Measurements from ENCODE around the gene RFX1. TPM values are rescaled to one million over a fixed set of nuclear protein-coding genes. Genes with fewer than 3 reads are reported as not detected.

RFX1 gene
- total and polyA plus RNA-seq, 9 of the 15 experiments (the other 6 are each of a cell fraction or from before 2014, with no cell fraction given): 0.14 to 19.3 (median 1.2) TPM

DNA sequence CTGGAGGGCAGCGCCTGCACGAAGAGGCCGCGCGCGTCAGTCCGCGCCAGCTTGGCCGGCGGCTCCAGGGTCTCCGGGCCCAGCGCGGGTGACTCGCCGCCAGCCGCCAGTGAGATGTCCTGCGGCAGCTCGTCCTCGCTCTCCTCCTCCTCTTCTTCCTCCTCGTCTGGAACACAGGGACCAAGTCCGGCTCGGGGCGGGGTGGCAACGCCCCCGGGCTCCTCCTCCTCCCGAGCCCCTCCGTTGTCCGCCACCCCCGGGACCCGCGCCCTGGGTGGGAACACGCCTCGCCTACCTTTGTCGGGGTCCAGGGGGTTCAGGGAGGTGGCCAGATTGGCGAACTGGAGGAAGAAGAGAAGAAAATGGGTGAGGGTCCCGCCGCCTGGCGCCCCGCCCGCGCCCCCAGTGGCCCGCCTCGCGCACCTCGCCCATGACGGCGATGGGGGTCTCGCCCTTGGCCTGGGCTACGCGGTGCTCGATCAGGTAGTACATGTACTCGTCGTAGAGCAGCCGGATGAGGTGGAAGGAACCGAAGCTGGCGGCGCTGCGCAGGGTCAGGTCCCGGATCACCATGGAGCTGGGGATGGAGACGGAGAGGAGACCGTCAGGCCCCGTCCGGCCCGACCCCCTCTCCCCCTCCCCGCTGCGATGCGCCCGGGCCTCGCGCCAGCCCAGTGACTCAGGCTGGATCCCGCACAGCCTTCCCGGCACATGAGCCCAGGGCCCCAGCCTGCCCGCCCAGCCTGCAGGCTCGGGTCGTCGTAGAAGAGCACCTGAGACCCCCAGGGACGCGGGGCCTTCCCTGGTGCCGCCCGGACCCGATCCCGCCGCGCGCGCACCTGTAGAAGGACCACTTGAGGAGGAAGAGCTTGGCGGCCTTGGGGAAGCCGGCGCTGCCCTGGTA, 43.2 kb downstream of the RFX1 start (continued):
- TF ChIP-seq, protein P1, sequence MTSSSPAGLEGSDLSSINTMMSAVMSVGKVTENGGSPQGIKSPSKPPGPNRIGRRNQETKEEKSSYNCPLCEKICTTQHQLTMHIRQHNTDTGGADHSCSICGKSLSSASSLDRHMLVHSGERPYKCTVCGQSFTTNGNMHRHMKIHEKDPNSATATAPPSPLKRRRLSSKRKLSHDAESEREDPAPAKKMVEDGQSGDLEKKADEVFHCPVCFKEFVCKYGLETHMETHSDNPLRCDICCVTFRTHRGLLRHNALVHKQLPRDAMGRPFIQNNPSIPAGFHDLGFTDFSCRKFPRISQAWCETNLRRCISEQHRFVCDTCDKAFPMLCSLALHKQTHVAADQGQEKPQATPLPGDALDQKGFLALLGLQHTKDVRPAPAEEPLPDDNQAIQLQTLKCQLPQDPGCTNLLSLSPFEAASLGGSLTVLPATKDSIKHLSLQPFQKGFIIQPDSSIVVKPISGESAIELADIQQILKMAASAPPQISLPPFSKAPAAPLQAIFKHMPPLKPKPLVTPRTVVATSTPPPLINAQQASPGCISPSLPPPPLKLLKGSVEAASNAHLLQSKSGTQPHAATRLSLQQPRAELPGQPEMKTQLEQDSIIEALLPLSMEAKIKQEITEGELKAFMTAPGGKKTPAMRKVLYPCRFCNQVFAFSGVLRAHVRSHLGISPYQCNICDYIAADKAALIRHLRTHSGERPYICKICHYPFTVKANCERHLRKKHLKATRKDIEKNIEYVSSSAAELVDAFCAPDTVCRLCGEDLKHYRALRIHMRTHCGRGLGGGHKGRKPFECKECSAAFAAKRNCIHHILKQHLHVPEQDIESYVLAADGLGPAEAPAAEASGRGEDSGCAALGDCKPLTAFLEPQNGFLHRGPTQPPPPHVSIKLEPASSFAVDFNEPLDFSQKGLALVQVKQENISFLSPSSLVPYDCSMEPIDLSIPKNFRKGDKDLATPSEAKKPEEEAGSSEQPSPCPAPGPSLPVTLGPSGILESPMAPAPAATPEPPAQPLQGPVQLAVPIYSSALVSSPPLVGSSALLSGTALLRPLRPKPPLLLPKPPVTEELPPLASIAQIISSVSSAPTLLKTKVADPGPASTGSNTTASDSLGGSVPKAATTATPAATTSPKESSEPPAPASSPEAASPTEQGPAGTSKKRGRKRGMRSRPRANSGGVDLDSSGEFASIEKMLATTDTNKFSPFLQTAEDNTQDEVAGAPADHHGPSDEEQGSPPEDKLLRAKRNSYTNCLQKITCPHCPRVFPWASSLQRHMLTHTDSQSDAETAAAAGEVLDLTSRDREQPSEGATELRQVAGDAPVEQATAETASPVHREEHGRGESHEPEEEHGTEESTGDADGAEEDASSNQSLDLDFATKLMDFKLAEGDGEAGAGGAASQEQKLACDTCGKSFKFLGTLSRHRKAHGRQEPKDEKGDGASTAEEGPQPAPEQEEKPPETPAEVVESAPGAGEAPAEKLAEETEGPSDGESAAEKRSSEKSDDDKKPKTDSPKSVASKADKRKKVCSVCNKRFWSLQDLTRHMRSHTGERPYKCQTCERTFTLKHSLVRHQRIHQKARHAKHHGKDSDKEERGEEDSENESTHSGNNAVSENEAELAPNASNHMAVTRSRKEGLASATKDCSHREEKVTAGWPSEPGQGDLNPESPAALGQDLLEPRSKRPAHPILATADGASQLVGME (CRISPR knock-in tag; IDR thresholded peaks at IDR 0.05): no peak
- TF ChIP-seq, protein P2, sequence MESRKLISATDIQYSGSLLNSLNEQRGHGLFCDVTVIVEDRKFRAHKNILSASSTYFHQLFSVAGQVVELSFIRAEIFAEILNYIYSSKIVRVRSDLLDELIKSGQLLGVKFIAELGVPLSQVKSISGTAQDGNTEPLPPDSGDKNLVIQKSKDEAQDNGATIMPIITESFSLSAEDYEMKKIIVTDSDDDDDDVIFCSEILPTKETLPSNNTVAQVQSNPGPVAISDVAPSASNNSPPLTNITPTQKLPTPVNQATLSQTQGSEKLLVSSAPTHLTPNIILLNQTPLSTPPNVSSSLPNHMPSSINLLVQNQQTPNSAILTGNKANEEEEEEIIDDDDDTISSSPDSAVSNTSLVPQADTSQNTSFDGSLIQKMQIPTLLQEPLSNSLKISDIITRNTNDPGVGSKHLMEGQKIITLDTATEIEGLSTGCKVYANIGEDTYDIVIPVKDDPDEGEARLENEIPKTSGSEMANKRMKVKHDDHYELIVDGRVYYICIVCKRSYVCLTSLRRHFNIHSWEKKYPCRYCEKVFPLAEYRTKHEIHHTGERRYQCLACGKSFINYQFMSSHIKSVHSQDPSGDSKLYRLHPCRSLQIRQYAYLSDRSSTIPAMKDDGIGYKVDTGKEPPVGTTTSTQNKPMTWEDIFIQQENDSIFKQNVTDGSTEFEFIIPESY (CRISPR knock-in tag; IDR thresholded peaks at IDR 0.05): peak; percentile 86; the same call in 1 of the 2 replicates
- TF ChIP-seq PRPF4 (IDR thresholded peaks at IDR 0.05; ENCODE audit: insufficient read depth, low read depth, low read length, poor library complexity, severe bottlenecking): peak; percentile 31
- no peak for TF ChIP-seq RNF2 (IDR thresholded peaks at IDR 0.05)
- TF ChIP-seq FIP1L1 (IDR thresholded peaks at IDR 0.05; ENCODE audit: low read depth, low read length, poor library complexity, severe bottlenecking): no peak
- TF ChIP-seq, protein P3, sequence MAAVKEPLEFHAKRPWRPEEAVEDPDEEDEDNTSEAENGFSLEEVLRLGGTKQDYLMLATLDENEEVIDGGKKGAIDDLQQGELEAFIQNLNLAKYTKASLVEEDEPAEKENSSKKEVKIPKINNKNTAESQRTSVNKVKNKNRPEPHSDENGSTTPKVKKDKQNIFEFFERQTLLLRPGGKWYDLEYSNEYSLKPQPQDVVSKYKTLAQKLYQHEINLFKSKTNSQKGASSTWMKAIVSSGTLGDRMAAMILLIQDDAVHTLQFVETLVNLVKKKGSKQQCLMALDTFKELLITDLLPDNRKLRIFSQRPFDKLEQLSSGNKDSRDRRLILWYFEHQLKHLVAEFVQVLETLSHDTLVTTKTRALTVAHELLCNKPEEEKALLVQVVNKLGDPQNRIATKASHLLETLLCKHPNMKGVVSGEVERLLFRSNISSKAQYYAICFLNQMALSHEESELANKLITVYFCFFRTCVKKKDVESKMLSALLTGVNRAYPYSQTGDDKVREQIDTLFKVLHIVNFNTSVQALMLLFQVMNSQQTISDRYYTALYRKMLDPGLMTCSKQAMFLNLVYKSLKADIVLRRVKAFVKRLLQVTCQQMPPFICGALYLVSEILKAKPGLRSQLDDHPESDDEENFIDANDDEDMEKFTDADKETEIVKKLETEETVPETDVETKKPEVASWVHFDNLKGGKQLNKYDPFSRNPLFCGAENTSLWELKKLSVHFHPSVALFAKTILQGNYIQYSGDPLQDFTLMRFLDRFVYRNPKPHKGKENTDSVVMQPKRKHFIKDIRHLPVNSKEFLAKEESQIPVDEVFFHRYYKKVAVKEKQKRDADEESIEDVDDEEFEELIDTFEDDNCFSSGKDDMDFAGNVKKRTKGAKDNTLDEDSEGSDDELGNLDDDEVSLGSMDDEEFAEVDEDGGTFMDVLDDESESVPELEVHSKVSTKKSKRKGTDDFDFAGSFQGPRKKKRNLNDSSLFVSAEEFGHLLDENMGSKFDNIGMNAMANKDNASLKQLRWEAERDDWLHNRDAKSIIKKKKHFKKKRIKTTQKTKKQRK (IDR thresholded peaks at IDR 0.05; ENCODE audit: borderline replicate concordance, low read depth, low read length): no peak
- peak; percentile 71; the same call in 1 of the 2 replicates for TF ChIP-seq POLR2G (IDR thresholded peaks at IDR 0.05; ENCODE audit: low read depth, low read length)
- TF ChIP-seq RBM22 (IDR thresholded peaks at IDR 0.05; ENCODE audit: low read depth, low read length, poor library complexity, severe bottlenecking): peak; percentile 17
- no peak for TF ChIP-seq SAP30 (IDR thresholded peaks at IDR 0.05; ENCODE audit: borderline replicate concordance, insufficient read depth, low read depth, low read length, poor library complexity, severe bottlenecking)
- TF ChIP-seq SMARCB1 (IDR thresholded peaks at IDR 0.05; ENCODE audit: insufficient read length, low read depth): no peak
- no peak for TF ChIP-seq SMARCE1 (IDR thresholded peaks at IDR 0.05)
- no peak for TF ChIP-seq ZNF384 (IDR thresholded peaks at IDR 0.05; ENCODE audit: low read depth, low read length)
- no peak for TF ChIP-seq ELF1 (tag; IDR thresholded peaks at IDR 0.05)
- no peak for TF ChIP-seq ETV6 (IDR thresholded peaks at IDR 0.05; ENCODE audit: borderline replicate concordance in 1 of 2, low read depth in 2 of 2, low read length in 1 of 2)
- no peak for TF ChIP-seq ETV6 (CRISPR knock-in tag; IDR thresholded peaks at IDR 0.05; ENCODE audit: borderline replicate concordance)
